Body of pancreas (tissue), 4 donors: Measurements from ENCODE around the gene MLLT6.

Source experiments
- POLR2A ChIP-seq, 3 donors: fragments of 450-650 bp; IDR thresholded peaks; one replicate each; pipeline ENCODE4 v1.6.1; 2016; ENCODE audit warnings: antibody characterized with exemption in 3 of 3, mild to moderate bottlenecking in 2 of 3
- TF ChIP-seq, protein P1 (sequence below), 7 experiments: fragments of 450-650 bp in 4 of 7; fragments of 200-600 bp in 3 of 7; sonication (generic) in 3 of 7; IDR thresholded peaks; one replicate each; pipeline ENCODE4 v1.5.1; 2016 to 2019; ENCODE audit warnings: antibody characterized with exemption in 7 of 7

DNA sequence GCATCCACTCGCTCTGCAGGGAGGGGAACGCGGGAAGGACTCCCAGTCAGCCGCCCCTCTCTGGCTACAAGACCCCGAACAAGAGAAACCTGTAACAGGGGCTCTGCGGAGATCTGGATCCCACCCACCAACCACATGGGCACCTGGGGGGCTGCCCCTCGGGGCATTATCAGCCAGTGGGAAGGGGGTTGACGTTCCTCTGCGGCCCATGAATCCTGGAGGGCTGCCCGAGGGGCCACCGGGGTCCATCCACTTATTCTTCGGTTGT, 44.9 kb downstream of the MLLT6 start:
- TF ChIP-seq, protein P1, sequence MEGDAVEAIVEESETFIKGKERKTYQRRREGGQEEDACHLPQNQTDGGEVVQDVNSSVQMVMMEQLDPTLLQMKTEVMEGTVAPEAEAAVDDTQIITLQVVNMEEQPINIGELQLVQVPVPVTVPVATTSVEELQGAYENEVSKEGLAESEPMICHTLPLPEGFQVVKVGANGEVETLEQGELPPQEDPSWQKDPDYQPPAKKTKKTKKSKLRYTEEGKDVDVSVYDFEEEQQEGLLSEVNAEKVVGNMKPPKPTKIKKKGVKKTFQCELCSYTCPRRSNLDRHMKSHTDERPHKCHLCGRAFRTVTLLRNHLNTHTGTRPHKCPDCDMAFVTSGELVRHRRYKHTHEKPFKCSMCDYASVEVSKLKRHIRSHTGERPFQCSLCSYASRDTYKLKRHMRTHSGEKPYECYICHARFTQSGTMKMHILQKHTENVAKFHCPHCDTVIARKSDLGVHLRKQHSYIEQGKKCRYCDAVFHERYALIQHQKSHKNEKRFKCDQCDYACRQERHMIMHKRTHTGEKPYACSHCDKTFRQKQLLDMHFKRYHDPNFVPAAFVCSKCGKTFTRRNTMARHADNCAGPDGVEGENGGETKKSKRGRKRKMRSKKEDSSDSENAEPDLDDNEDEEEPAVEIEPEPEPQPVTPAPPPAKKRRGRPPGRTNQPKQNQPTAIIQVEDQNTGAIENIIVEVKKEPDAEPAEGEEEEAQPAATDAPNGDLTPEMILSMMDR (IDR thresholded peaks at IDR 0.05), result no peak
- no peak for TF ChIP-seq POLR2A (IDR thresholded peaks at IDR 0.05)
